Activated CD4-positive, CD25-positive, alpha-beta regulatory T cell treated with anti-CD3 and anti-CD28 coated beads, Interleukin-2, amount 50 U/mL, for 72 hours (primary cell): Measurements from ENCODE around the gene AIRE.
"Not testable (repeated sequence)": the region's sequence is repeated elsewhere in the genome, so short reads cannot be mapped to it uniquely, and the experiment has no call there.

Experiments used
- DNase-seq: peaks from one replicate; pipeline ENCODE4 v3.0.0; 2021

AIRE gene

DNA sequence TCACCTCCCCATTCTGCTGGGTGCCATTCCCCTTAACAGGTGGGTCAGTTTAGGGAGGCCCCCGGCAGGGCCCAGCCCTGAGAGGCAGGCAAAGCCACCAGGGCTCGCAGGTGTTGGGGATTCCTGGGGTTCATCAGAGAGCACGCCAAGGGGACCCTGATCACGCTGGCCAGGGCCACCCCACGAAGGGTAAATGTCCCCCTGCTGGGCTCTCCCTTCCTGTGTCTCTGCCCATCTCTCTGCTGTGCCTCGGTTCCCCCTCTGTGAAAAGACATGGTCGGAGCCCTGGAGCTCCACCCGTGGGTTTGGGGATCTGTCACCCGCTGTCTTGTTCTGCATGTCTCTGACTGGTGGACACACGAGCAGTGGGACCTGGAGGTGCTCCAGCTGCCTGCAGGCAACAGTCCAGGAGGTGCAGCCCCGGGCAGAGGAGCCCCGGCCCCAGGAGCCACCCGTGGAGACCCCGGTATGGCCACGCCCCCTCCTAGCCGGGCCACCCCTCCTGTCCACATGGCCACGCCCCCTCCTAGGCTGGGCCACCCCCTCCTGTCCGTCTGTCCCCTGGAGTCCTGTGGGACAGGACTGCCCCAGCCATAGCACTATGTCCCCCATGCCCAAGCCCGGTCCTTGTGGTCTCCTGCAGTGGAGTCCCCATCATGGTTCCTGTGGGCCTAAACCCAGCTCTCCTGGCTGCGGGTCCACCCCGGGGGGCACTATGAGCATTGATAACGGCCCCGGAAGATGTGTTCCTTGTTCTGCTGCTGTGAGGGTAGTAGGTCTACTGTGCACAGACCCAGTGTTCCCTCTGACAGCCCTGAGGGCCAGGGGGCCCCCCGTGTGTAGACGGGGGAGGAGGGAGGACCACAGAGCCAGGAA is 6.5 kb downstream of the AIRE start:
- DNase-seq, result no peak

DNA sequence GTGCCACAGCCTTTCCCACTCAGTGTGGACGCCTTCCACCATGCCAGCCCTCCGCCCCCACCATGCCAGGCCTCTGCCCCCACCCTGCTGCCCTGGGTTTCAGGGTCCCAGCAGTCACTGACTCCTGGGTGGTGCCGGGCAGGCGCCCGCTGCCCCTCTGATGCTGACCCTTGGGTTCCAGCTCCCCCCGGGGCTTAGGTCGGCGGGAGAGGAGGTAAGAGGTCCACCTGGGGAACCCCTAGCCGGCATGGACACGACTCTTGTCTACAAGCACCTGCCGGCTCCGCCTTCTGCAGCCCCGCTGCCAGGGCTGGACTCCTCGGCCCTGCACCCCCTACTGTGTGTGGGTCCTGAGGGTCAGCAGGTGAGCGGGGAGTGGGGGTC is 7.1 kb downstream of the AIRE start:
- no peak for DNase-seq

DNA sequence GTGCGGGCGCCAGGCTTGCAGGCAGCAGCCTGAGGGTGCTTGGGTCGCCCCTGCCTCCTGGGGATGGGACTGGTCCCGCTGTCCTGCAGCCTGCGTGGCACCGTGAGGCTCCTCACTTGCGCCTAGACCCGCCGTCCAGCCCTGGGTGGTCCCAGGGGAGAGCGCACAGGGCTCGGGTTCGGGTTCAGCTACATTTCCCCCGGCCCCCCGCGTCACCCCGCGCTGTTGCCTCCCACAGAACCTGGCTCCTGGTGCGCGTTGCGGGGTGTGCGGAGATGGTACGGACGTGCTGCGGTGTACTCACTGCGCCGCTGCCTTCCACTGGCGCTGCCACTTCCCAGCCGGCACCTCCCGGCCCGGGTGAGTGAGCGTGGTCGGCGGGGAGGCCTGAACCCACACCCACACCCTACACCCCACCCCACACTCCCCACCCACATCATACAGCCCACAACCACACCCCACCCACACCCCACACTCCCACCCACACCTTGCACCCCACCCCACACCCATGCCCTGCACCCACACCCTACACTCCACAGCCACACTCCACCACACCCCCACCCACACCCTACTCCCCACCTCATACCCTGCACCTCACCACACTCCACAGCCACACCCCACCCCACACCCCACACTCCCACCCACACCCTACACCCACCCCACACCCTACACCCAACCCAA is 8.0 kb downstream of the AIRE start:
- no peak for DNase-seq

DNA sequence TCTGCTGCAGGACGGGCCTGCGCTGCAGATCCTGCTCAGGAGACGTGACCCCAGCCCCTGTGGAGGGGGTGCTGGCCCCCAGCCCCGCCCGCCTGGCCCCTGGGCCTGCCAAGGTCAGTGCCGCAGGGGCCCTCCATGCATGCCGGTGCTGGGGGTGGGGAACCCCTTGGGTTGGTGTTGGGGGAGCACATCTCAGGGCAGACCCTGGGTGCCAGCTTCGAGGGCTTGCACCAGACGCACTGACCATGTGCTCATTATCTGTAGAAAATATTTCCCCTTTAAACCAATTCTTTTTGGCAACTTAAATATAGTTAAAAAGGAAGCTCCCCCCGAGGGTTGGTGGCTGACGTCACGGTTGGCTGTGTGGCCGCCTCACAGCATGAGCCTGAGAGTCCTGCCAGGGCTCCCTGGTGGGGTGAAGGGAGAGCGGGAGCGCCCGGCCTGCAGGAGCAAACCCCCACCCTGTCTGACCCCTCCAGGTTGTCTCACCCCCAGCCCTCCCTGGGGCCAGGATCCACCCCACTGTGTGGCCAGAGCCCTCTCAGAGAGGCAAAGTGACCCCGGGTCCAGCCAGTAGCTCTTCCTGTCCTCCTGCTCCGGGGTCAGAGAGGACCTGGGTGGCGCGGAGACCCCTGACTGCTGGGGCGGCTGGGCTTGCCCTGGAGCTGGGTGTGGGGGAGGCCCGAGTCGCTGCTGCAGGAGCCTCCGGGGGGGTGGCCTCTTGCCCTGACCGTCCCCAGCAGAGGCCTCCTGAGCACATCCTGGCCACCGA is 8.9 kb downstream of the AIRE start:
- no peak for DNase-seq

DNA sequence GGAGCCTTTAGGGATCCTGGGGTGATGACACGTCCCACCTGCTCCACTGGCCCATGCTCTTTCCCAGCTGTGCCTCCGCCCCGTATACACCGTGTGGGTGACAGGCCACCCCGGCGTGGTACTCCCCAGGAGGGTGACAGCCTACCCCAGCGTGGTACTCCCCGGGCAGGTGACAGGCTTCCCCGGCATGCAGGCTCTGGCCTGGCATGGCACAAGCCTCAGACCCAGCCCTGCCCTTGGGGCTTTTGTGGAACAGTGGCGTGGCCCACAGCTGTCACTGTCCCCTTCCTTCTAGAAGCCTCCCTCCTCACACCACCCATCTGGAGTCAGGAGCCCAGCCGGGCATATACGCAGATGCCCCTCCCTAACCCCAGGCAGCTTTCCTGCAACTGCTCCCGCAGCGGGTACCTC is 9.5 kb downstream of the AIRE start:
- no peak for DNase-seq

DNA sequence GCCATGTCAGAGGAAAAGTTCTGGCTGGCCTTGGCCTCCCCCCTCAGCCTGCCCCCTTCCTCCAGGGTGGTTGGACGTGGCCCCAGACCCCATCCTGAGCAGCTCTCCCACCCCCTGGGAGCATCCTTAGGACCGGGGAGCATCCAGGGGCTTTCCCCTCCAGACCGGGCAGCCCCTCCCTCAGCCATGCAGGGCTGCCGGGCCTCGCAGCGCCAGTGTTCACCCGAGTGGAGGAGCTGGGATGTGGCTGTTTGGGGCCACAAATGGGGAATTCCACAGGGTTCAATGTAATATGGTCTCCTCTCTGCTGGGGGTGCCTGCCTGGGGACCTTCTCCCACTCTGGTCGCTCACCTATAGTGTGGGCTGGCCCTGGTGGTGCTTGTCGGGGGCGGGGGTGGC is 10.0 kb downstream of the AIRE start:
- DNase-seq, result no peak

DNA sequence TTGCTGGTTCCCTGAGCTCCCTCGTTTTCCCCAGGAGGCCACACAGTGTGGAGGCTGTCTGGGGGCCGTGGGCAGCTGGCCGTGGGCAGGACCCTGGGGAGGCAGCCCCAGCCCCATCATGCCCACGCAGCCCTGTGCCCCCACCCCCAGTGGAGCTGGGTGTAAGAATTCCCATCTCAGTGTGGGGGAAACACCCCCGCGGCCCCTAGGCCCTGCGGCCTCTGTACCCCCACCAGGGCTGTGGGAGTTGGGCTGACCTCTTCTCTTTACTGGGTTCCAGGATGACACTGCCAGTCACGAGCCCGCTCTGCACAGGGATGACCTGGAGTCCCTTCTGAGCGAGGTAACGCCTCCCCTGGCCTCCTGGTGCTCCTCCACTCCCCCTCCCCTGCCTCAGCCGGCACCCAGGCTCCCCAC is 10.4 kb downstream of the AIRE start:
- DNase-seq, result no peak

DNA sequence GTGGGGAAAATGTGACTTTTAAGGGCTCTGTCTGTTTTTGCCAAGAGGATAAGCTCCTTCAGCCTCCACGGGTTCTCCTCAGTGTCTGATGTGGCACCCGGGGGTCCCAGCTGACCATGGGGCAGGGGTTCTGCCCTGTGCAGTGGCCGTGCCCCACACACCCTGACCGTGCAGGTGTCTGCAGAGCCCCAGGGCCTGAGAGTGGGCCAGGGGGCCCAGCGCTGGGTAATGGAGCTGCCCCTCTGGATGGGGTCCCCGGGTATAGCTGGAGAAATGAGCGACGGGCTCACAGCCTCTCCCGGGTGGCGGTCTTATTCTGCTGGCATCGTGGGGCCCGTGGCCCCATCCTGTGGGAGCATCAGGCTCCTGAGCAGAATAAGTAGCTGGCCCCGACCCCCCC is 11.2 kb downstream of the AIRE start:
- DNase-seq, result no peak

DNA sequence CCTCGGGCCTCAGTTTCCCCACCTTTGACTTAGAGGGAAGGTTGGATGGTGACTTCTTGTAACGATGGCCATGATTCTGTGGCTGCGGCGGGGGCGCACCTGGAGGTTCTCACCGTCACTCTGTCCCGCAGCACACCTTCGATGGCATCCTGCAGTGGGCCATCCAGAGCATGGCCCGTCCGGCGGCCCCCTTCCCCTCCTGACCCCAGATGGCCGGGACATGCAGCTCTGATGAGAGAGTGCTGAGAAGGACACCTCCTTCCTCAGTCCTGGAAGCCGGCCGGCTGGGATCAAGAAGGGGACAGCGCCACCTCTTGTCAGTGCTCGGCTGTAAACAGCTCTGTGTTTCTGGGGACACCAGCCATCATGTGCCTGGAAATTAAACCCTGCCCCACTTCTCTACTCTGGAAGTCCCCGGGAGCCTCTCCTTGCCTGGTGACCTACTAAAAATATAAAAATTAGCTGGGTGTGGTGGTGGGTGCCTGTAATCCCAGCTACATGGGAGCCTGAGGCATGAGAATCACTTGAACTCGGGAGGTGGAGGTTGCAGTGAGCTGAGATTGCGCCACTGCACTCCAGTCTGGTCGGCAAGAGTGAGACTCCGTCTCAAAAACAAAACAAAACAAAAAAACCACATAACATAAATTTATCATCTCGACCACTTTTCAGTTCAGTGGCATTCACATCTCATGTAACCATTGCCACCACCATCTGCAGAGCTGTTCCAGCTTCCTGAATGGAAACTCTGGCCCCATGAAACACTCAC is 12.0 kb downstream of the AIRE start:
- DNase-seq, result peak; percentile 65

DNA sequence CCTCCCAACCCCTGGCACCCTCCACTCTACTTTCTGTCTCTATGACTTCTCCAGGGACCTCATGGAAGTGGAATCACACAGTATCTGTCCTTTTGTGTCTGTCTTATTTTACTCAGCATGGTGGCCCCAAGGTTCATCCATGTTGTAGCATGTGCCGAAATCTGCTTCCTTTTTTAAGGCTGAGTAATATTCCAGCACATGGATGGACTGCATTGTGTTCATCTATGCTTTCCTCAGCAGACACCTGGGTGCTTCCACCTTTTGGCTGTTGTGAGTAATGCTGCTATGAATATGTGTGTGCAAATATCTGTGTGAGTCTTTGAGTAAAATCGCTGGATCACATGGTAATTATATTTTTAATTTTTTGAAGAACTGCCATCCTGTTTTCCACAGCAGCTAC is 12.6 kb downstream of the AIRE start:
- DNase-seq, result no peak

DNA sequence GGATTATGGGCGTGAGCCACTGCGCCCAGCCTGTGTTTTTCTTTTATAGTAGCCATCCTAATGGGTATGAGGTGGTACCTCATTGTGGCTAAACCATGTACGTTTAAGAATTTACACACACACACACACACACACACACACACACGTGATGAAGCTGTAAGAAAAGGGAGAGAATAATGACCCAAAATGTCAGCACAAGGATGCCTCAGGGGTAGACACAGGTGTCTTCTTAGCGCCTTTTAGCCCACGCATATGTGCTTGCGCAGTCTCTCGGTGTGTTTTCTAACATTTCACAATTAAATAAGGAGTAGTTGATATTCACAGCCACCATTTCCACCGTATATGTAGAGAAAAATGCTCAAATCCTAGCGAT is 13.4 kb downstream of the AIRE start:
- DNase-seq, result no peak

DNA sequence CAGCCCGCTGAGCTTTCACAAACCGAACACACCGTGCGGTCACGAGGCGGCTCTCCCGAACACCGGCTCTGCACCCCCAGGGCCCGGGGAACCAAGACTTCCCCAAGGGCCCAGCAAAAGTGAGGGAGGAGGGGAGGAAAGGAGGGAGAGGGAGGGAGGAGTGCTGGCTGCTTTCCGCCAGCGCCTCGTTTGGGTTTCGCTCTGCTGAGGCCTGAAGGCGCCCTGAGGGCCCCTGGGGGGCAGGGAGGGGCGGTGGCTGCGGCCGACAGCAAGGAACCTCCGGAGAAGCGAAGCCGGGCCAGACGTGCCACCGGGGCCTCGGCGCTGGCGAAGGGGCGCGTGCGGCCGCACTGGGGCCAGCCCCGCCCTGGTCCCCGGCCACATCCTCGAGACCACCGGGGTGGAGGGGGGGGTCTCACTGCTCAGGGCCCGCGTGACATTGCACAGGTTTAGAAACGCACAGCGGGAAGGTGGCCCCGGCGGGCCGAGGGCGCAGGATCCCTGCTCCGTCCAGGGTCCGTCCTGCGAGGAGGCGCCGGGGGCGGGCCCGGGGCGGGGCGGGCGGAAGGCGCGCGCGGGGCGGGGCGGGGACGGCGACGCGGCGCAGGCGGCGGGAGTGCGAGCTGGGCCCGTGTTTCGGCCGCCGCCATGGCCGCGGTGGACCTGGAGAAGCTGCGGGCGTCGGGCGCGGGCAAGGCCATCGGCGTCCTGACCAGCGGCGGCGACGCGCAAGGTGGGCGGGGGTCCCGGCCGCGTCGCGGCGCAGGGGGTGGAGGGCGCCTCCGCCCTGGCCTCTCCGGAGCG is 14.0 kb downstream of the AIRE start, which contains the start of gene PFKL:
TSS of gene PFKL (plus strand) at position 596 of the 804 bp plus-strand sequence. CDS start at position 649, 53 bp downstream.
- DNase-seq, result peak; percentile 74

DNA sequence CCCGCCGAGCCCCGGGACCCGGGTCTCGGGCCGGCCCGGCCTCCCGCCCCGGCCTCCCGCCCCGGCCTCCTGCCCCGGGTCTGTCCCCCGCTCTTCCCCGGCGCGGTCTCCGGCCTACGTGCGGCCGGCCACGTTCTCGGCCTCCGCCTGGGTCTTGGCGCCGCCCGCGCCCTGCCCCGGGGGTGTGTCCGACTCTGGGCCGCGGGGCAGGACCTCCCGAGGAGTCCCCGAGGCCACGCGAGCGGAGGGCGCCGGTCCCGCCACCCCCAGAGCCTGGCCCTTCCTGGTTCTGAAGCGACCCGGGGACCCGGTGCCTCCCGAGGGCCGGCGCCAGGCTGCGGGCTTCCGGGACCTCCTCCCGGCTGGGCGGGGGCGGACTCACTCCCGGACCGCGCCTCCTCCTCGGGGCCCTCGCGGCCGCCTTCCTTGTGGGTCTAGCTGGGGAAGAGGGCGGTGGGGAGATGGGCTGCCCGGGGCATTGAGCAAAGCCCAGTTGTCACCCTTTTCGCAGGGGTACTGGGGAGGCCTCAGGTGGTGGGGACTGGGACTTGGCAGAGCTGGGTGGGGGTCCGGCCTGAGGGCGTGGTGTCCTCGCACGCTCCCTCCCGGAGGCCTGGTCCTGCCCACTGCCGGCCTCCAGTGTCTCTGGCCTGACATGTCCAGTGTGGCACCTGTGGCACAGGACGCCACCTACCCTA is 14.7 kb downstream of the AIRE start:
- DNase-seq, result peak; percentile 72

DNA sequence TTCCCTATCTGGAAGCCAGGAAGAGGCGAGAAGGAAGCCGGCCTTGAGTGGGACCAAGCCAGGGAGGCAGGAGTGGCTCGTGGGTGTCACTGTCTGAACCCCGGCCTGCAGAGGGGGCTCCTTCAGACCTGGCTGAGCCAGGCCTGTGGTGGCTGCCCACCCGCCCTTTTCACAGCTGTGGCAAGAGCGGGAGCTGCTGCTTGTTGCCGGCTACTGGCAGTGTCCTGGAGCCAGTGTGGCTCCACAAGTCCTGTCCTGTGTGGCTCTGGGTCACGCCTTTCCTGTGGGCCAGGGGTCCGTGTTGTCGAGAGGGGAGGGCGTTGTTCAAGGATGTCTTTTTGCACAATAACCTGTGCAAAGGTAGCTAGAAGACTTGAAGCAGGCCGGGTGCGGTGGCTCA is 15.5 kb downstream of the AIRE start:
- no peak for DNase-seq

DNA sequence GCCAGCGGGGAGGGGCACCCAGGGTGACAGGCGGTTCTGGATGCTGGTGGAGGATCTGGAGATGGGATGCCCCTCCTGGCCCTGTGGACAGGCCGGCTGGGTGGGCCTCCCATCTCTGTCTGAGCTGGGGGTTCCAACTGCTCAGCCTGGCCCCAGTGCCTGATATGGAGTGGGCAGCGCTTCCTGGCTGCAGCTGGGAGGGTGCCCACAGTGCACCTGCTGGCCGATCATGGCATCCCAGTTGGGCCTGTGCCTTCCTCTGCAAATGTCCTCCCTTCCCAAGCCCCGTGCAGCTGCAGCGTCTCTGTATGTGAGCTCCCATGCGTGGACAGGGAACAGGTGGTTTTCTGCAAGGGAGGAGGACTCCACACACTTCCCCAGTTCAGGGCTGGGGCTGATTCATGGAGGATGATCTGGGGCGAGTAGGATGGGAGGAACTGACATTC is 16.3 kb downstream of the AIRE start:
- DNase-seq, result no peak

DNA sequence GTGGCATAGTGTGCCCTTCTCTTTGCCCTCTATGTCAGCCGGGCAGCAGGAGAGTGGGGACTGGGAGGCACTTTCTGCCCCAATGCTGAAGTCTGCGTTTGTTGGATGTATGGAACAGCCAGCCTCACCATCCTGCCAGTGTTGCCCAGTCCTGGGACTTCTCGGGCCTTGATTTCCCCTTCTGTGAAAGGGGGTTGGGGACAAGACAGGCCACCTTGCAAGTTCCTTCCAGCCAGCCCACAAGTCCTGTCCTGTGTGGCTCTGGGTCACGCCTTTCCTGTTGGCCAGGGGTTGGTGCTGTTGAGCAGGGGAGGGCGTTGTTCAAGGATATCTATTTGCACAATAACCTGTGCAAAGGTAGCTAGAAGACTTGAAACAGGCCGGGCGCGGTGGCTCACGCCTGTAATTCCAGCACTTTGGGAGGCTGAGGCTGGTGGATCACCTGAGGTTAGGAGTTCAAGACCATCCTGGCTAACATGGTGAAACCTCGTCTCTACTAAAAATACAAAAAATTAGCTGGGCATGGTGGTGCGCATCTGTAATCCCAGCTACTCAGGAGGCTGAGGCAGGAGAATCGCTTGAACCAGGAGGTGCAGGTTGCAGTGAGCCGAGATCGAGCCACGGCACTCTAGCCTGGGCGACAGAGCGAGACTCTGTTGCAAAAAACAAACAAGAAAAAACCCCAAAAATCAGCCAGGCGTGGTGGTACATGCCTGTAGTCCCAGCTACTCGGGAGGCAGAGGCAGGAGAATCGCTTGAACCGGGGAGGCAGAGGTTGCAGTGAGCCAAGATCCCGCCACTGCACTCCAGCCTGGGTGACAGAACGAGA is 17.1 kb downstream of the AIRE start:
- not testable (repeated sequence) for DNase-seq

DNA sequence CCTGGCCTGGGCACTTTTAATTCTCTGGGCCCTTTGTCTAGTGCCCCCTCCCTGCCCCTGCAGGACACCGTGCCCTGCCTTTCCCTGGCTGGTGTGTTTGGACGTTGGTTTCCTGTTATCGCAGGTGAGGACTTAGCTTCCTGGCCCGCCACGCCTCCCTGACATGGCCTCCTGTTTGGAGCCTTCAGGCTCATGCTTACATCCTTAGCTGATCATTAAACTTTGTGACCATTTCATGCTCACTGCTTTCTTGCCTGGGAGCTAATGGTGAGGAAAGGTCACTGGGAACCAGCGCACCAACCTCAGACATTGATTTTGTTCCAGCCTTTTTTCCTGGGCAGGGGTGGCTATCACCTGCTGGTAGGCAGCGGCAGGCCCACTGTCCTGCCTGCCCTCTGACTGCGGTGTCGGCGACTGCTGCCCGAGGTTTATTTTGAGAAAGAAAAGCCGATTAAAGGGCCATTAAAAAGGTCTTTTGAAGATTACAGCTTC is 17.9 kb downstream of the AIRE start:
- DNase-seq, result no peak

DNA sequence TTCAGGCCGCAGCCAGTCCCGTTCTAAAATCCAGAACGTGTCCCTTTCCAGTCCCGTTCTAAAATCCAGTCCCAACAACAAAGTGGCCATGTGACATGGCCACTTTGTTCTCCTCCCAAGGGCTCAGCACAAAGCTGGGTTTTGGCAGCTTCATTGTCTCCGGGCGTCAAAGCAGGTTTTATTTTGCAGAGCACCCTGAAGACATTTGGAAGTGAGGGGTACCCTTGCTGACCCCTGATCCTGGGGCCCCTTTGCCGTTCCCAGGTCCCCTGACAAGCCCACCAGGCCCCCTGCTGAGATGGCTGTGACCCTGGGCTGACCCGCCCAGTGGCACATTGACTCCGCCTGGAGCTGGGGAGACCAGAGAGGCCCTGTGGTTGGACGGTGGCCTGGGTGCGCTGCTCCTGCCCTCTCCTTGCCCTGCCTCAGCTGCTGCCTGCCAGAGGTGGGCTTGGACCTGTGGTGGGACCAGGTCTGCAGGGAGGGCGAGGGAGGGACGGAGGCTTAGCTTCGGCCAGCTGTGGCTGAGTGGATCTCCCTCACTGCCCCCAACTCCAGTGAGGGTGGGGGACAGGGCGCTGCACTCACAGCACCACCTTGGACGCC is 18.4 kb downstream of the AIRE start:
- no peak for DNase-seq

DNA sequence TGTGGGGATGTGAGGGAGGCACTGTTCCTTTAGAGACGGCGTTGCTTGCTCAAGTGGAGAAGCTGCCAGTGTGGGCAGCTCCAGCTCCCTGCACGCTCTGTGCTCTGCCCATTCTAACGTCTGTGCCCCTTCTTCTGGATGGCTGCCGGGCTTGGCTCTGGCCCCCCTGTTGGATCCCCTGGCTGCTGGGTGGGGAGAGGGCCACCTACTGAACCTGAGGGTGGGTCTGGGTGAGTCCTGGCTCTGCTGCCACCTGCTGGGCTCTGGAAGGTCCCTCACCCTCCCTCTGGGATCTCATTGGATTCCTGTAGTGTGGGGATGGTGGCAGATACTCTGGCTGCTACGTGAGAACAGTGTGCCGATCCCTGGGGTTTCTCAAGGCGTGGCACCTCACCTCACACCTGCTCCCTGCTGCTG is 19.2 kb downstream of the AIRE start:
- DNase-seq, result no peak

DNA sequence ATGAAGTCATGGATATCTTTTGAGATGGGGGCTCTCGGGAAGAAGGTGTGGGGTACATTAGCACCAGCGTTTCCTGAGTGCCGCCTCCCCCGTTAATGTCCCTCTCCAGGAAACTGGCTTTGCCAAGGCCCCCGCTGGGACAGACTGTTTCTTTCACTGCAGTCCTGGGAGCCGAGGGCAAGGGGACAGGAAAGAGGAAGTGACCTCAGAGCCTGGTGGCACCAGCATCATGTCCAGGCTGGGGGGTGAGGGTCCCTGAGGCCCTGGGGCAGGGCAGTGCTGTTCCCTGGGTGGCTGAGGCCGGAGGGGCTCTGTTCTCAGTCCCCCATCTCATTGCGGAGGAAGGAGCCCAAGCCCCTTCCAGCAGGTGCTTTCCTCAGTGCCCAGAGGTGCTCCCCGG is 20.0 kb downstream of the AIRE start:
- no peak for DNase-seq
